SK-N-SH treated with all-trans-retinoic acid at 6 μM for 48 hours (cell line): Measurements from ENCODE around the gene BICD1.

Experiments used
- ATAC-seq: fragments of 200-7000 bp; cut with Tn5 transposase; 3 replicates; pipeline ENCODE4 v1.9.1; 2020; ENCODE audit warnings: mild to moderate bottlenecking, moderate library complexity
- ARNTL ChIP-seq: fragments of 450-650 bp; formaldehyde crosslinking; IDR thresholded peaks from 2 replicates; pipeline ENCODE4 v1.5.0; 2020; ENCODE audit warnings: low read depth, mild to moderate bottlenecking, moderate library complexity, borderline replicate concordance
- BACH2 ChIP-seq: fragments of 250-450 bp; sonication (Bioruptor Pico); IDR thresholded peaks from 2 replicates; pipeline ENCODE4 v1.9.0; 2021; ENCODE audit warnings: mild to moderate bottlenecking, borderline replicate concordance
- CSDC2 ChIP-seq: fragments of 250-450 bp; sonication (Bioruptor Pico); IDR thresholded peaks from 2 replicates; pipeline ENCODE4 v1.5.0; 2020; ENCODE audit warnings: mild to moderate bottlenecking, moderate library complexity
- ESRRG ChIP-seq: fragments of 250-450 bp; sonication (Bioruptor Pico); IDR thresholded peaks from 2 replicates; pipeline ENCODE4 v1.6.1; 2021; ENCODE audit warnings: mild to moderate bottlenecking
- GLIS3 ChIP-seq: fragments of 250-450 bp; sonication (Bioruptor Pico); IDR thresholded peaks from 2 replicates; pipeline ENCODE4 v1.5.0; 2020; ENCODE audit warnings: mild to moderate bottlenecking, moderate library complexity
- ISL1 ChIP-seq: fragments of 250-450 bp; sonication (Bioruptor Pico); IDR thresholded peaks from 2 replicates; pipeline ENCODE4 v2.1.2; 2022; ENCODE audit warnings: mild to moderate bottlenecking, moderate library complexity
- OSR1 ChIP-seq: fragments of 250-450 bp; sonication (Bioruptor Pico); IDR thresholded peaks from 2 replicates; pipeline ENCODE4 v1.8.0; 2022; ENCODE audit warnings: moderate library complexity, mild to moderate bottlenecking, inconsistent platforms
- PPARA ChIP-seq: fragments of 250-450 bp; sonication (Bioruptor Pico); IDR thresholded peaks from 2 replicates; pipeline ENCODE4 v1.5.0; 2020; ENCODE audit warnings: mild to moderate bottlenecking, borderline replicate concordance
- RARB ChIP-seq: fragments of 250-450 bp; sonication (Bioruptor Pico); IDR thresholded peaks from 2 replicates; pipeline ENCODE4 v1.8.0; 2021; ENCODE audit warnings: mild to moderate bottlenecking, moderate library complexity
- SNAI2 ChIP-seq: fragments of 250-450 bp; sonication (Bioruptor Pico); IDR thresholded peaks from 2 replicates; pipeline ENCODE4 v1.5.0; 2020; ENCODE audit warnings: mild to moderate bottlenecking, moderate library complexity
- TCF4 ChIP-seq: fragments of 250-450 bp; sonication (Bioruptor Pico); IDR thresholded peaks from 2 replicates; pipeline ENCODE4 v1.8.0; 2021; ENCODE audit warnings: mild to moderate bottlenecking, moderate library complexity, borderline replicate concordance
- TOX ChIP-seq: fragments of 250-450 bp; sonication (Bioruptor Pico); IDR thresholded peaks from 2 replicates; pipeline ENCODE4 v1.8.0; 2021; ENCODE audit warnings: mild to moderate bottlenecking, moderate library complexity, borderline replicate concordance
- ZFP3 ChIP-seq: fragments of 250-450 bp; sonication (Bioruptor Pico); IDR thresholded peaks from 2 replicates; pipeline ENCODE4 v1.5.0; 2020; ENCODE audit warnings: mild to moderate bottlenecking, moderate library complexity
- ZFP30 ChIP-seq: fragments of 450-650 bp; formaldehyde crosslinking; IDR thresholded peaks from 2 replicates; pipeline ENCODE4 v1.5.0; 2022; ENCODE audit warnings: mild to moderate bottlenecking, moderate library complexity
- ZNF565 ChIP-seq: fragments of 450-650 bp; formaldehyde crosslinking; conservative IDR thresholded peaks from 2 replicates; pipeline ENCODE4 v1.5.0; 2020; ENCODE audit warnings: low read depth, mild to moderate bottlenecking, moderate library complexity
- ZNF70 ChIP-seq: fragments of 450-650 bp; formaldehyde crosslinking; IDR thresholded peaks from 2 replicates; pipeline ENCODE4 v1.5.0; 2020; ENCODE audit warnings: mild to moderate bottlenecking, moderate library complexity
- ZNF8 ChIP-seq: fragments of 450-650 bp; formaldehyde crosslinking; IDR thresholded peaks from 2 replicates; pipeline ENCODE4 v1.5.0; 2020; ENCODE audit warnings: mild to moderate bottlenecking, moderate library complexity
- TF ChIP-seq, protein P1 (sequence below): fragments of 250-450 bp; sonication (Bioruptor Pico); IDR thresholded peaks from 2 replicates; pipeline ENCODE4 v1.8.0; 2021; ENCODE audit warnings: low read depth, mild to moderate bottlenecking, moderate library complexity, borderline replicate concordance
- TF ChIP-seq, protein P2 (sequence below): fragments of 250-450 bp; sonication (Bioruptor Pico); IDR thresholded peaks from 2 replicates; pipeline ENCODE4 v1.5.1; 2020; ENCODE audit warnings: low read depth, mild to moderate bottlenecking, moderate library complexity
- TF ChIP-seq, protein P3 (sequence below): fragments of 250-450 bp; sonication (Bioruptor Pico); IDR thresholded peaks from 2 replicates; pipeline ENCODE4 v1.5.0; 2020; ENCODE audit warnings: mild to moderate bottlenecking, moderate library complexity
- TF ChIP-seq, protein P4 (sequence below): fragments of 250-450 bp; sonication (Bioruptor Pico); IDR thresholded peaks from 2 replicates; pipeline ENCODE4 v1.5.1; 2021; ENCODE audit warnings: mild to moderate bottlenecking, moderate library complexity

The BICD1 gene

DNA sequence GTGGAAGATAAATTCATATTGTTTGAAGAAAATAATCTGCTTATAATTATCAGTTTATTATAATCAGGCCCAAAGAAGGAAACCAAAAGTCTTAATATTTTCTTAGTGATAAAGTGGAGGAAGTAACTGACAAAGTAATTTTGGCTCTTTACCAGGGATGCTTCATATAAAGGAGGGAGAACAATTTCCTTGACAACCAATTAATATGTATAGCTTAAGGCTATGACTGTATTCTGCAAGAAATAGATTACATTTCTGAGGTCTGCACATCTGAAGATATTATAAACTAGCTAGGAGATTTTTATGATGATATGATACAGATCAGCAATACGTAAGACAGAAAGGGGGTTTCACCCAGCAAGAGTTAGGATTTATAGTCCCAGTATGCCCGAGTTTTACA lies 90.8 kb downstream of the BICD1 start:
- TF ChIP-seq ZNF8 (CRISPR knock-in tag) (no peak), ESRRG (CRISPR knock-in tag) (no peak), RARB (no peak), OSR1 (CRISPR knock-in tag) (no peak), CSDC2 (CRISPR knock-in tag) (no peak), BACH2 (CRISPR knock-in tag) (no peak), PPARA (CRISPR knock-in tag) (no peak), TOX (CRISPR knock-in tag) (no peak), ARNTL (CRISPR knock-in tag) (no peak), ZNF70 (CRISPR knock-in tag) (no peak), TCF4 (no peak), SNAI2 (no peak), ZFP3 (CRISPR knock-in tag) (no peak), GLIS3 (CRISPR knock-in tag) (no peak)
- TF ChIP-seq, protein P1, sequence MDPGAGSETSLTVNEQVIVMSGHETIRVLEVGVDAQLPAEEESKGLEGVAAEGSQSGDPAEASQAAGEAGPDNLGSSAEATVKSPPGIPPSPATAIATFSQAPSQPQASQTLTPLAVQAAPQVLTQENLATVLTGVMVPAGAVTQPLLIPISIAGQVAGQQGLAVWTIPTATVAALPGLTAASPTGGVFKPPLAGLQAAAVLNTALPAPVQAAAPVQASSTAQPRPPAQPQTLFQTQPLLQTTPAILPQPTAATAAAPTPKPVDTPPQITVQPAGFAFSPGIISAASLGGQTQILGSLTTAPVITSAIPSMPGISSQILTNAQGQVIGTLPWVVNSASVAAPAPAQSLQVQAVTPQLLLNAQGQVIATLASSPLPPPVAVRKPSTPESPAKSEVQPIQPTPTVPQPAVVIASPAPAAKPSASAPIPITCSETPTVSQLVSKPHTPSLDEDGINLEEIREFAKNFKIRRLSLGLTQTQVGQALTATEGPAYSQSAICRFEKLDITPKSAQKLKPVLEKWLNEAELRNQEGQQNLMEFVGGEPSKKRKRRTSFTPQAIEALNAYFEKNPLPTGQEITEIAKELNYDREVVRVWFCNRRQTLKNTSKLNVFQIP (CRISPR knock-in tag): no peak
- TF ChIP-seq, protein P2, sequence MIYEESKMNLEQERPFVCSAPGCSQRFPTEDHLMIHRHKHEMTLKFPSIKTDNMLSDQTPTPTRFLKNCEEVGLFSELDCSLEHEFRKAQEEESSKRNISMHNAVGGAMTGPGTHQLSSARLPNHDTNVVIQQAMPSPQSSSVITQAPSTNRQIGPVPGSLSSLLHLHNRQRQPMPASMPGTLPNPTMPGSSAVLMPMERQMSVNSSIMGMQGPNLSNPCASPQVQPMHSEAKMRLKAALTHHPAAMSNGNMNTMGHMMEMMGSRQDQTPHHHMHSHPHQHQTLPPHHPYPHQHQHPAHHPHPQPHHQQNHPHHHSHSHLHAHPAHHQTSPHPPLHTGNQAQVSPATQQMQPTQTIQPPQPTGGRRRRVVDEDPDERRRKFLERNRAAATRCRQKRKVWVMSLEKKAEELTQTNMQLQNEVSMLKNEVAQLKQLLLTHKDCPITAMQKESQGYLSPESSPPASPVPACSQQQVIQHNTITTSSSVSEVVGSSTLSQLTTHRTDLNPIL (CRISPR knock-in tag): no peak
- TF ChIP-seq, protein P3, sequence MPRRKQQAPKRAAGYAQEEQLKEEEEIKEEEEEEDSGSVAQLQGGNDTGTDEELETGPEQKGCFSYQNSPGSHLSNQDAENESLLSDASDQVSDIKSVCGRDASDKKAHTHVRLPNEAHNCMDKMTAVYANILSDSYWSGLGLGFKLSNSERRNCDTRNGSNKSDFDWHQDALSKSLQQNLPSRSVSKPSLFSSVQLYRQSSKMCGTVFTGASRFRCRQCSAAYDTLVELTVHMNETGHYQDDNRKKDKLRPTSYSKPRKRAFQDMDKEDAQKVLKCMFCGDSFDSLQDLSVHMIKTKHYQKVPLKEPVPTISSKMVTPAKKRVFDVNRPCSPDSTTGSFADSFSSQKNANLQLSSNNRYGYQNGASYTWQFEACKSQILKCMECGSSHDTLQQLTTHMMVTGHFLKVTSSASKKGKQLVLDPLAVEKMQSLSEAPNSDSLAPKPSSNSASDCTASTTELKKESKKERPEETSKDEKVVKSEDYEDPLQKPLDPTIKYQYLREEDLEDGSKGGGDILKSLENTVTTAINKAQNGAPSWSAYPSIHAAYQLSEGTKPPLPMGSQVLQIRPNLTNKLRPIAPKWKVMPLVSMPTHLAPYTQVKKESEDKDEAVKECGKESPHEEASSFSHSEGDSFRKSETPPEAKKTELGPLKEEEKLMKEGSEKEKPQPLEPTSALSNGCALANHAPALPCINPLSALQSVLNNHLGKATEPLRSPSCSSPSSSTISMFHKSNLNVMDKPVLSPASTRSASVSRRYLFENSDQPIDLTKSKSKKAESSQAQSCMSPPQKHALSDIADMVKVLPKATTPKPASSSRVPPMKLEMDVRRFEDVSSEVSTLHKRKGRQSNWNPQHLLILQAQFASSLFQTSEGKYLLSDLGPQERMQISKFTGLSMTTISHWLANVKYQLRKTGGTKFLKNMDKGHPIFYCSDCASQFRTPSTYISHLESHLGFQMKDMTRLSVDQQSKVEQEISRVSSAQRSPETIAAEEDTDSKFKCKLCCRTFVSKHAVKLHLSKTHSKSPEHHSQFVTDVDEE: no peak
- TF ChIP-seq, protein P4, sequence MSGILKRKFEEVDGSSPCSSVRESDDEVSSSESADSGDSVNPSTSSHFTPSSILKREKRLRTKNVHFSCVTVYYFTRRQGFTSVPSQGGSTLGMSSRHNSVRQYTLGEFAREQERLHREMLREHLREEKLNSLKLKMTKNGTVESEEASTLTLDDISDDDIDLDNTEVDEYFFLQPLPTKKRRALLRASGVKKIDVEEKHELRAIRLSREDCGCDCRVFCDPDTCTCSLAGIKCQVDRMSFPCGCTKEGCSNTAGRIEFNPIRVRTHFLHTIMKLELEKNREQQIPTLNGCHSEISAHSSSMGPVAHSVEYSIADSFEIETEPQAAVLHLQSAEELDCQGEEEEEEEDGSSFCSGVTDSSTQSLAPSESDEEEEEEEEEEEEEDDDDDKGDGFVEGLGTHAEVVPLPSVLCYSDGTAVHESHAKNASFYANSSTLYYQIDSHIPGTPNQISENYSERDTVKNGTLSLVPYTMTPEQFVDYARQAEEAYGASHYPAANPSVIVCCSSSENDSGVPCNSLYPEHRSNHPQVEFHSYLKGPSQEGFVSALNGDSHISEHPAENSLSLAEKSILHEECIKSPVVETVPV (CRISPR knock-in tag): no peak

DNA sequence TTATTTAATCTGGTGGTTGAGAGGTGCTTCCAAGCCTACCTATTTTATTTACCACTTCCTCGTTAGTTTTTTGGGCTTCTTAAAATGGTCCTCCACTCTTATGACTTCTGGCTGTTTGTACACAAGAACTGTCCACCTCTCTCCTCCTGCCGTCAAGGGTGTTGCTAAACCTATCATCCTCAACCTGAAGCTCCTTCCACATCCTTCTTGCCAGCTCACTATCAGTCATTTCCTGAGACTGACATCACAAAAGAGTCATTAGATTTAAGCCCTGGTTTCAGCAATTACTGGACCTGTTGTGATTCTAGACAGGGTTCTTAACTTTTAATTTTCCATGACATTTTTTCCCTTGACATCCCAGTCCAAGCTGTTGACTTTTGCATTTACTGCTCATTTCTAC lies 91.9 kb downstream of the BICD1 start:
- no peak for TF ChIP-seq PPARA (CRISPR knock-in tag)
- no peak for TF ChIP-seq ZNF565 (CRISPR knock-in tag)
- TF ChIP-seq, all 23 proteins: peak for 0
- no peak for ATAC-seq

More for the DNA sequence above, 90.8 kb downstream of the BICD1 start:
- peak; percentile 73 for ATAC-seq

DNA sequence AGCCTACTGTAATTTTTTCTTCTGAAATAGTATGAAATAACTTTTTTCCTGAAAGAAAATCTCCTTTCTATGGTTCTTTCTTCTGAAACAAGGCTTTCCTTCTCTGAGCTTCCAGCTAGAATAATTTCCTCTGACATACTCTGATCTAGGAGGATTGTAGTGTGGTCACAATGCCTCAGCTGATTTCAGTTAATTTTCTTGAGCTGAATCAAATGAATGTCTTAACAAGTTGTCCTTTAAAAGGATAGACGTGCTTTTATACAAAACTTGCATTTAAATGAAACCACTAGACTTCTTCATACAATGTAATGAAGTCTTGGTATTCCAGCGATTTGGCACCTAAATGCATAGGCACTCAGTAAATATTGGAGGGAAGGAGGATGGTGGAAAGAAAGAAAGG lies 94.4 kb downstream of the BICD1 start:
- no peak for TF ChIP-seq GLIS3 (CRISPR knock-in tag)
- TF ChIP-seq, all 23 proteins: peak for 0
- ATAC-seq: no peak

DNA sequence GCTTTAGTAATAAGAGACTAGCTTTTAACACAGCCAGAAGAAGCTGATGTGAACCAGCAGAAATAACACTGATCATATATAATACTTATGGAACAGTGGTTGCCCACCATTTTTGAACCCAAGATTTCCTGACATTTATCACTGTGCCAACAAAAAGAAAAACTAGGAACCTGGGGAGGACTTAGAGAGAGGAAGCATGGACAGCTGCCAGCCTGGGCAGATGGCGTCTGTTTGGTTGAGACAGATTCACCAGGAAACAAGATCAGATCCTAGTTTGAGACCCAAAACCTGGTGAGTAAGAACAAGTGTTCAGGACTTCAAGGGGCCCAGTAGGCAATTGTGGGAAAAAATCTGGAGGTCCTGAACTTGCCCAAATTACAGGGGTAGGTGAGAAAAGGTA lies 95.3 kb downstream of the BICD1 start:
- no peak for ATAC-seq
- TF ChIP-seq ISL1 (CRISPR knock-in tag) (no peak), ZFP30 (CRISPR knock-in tag) (no peak), SNAI2 (no peak)

DNA sequence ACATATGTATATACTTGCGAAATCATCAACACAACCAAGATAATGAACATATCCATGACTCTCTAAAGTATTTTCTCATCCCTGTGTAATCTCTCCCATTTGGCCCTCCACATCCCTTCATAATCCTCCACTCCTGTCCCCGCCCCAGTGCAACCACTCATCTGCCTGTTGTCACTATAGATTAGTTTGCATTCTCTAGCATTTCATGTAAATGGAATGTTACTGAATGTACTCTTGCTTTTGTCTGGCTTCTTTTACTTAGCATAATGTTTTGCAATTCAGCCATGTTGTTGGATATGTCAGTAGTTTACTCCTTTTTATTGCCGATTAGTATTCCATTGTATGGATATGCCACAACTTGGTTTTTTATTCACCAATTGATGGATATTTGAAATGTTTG lies 99.1 kb downstream of the BICD1 start:
- TF ChIP-seq GLIS3 (CRISPR knock-in tag) (no peak), ZNF8 (CRISPR knock-in tag) (peak; percentile 85), ISL1 (CRISPR knock-in tag) (no peak), BACH2 (CRISPR knock-in tag) (no peak), ZFP30 (CRISPR knock-in tag) (no peak)
- TF ChIP-seq, protein P1 (CRISPR knock-in tag): no peak

More for the DNA sequence above, 99.1 kb downstream of the BICD1 start:
- ATAC-seq: no peak
